Stomach (tissue), 19 donors: ENCODE results near the gene RREB1. TPM values are rescaled to one million over a fixed set of nuclear protein-coding genes. Genes with fewer than 3 reads are reported as not detected.

Source experiments
- DNase-seq, 2 donors: peaks; one replicate each; pipeline versions ENCODE4 v3.0.0 to v3.0.0-alpha.2; 2013 to 2019
- H3K27ac ChIP-seq, 5 donors: fragments of 200-600 bp in 4 of 5; sonication (generic) in 4 of 5; one replicate each; pipeline ENCODE4 v1.5.1; 2013 to 2019; ENCODE audit warnings: mild to moderate bottlenecking in 1 of 5, moderate library complexity in 1 of 5
- H3K27me3 ChIP-seq, 3 donors: fragments of 200-600 bp; sonication (generic); one replicate each; pipeline ENCODE4 v1.5.1; 2017 to 2019; ENCODE audit warnings: mixed run types in 1 of 3
- H3K36me3 ChIP-seq, 4 donors: fragments of 200-600 bp; sonication (generic); 1 replicate in 3 of 4; 2 replicates in 1 of 4; pipeline ENCODE4 v1.5.1; 2016 to 2019
- H3K4me1 ChIP-seq, 4 donors: fragments of 200-600 bp; sonication (generic); one replicate each; pipeline ENCODE4 v1.5.1; 2016 to 2019
- H3K4me3 ChIP-seq, 4 donors: fragments of 200-600 bp; sonication (generic) in 3 of 4; one replicate each; pipeline ENCODE4 v1.5.1; 2016 to 2019; ENCODE audit warnings: mild to moderate bottlenecking in 1 of 4
- H3K9me3 ChIP-seq, 4 donors: fragments of 200-600 bp; sonication (generic); one replicate each; pipeline ENCODE4 v1.5.1; 2016 to 2019
- CTCF ChIP-seq, 7 experiments: fragments of 450-650 bp in 4 of 7; fragments of 200-600 bp in 3 of 7; sonication (generic) in 3 of 7; IDR thresholded peaks; one replicate each; pipeline ENCODE4 v1.5.1; 2016 to 2019; ENCODE audit warnings: antibody characterized with exemption in 7 of 7, control low read depth in 2 of 7, mild to moderate bottlenecking in 1 of 7
- EP300 ChIP-seq: sonication (generic); formaldehyde crosslinking; IDR thresholded peaks from one replicate; pipeline ENCODE4 v1.6.1; 2017; ENCODE audit warnings: antibody characterized with exemption
- POLR2A ChIP-seq, 4 donors: fragments of 450-650 bp; IDR thresholded peaks; one replicate each; pipeline ENCODE4 v1.6.1; 2016; ENCODE audit warnings: antibody characterized with exemption in 4 of 4, control low read depth in 2 of 4, mild to moderate bottlenecking in 1 of 4, moderate library complexity in 1 of 4
- POLR2AphosphoS5 ChIP-seq, 3 donors: sonication (generic); formaldehyde crosslinking; IDR thresholded peaks; one replicate each; pipeline ENCODE4 v1.6.1; 2016; ENCODE audit warnings: antibody characterized with exemption in 3 of 3
- WGBS, 5 donors: extraction: QIAGEN DNeasy Blood & Tissue Kit in 3 of 5; methylation state at CpG; one replicate each; pipeline versions ENCODE4 v1.1.5 to v1.1.7; 2013 to 2018; 5-methylcytosine and 5-hydroxymethylcytosine counted together
- intact Hi-C: fragments of 100-400 bp; cut with DNase I; formaldehyde crosslinking; loops from one replicate; pipeline ENCODE4 v1.15.1; 2023; ENCODE audit warnings: low total_unique reads
- long read RNA-seq, 10 donors: transcript quantifications; one replicate each; lab custom pipeline, GENCODE V29; 2026
- polyA plus RNA-seq, 3 donors: library from polyadenylated mRNA; stranded (reverse); fragments of 200-250 nt; gene quantifications; one replicate each; pipeline ENCODE4 v1.2.3, GENCODE V29; 2013
- total RNA-seq, 5 donors: library from RNA; depleted of rRNA; stranded (reverse); fragments of >200 nt; gene quantifications; one replicate each; pipeline versions ENCODE4 v1.1.0 to v1.2.3, GENCODE V29; 2014 to 2016
- donor health status: healthy with polysubstance abuse.
- donor health status: Bipolar disorder and iron deficiency.
- donor health status: healthy.

RREB1 gene
- 100 to 1,000 TPM in 1 of 5 donors, 10 to 100 TPM in 4; 39.7 to 125 (median 61.8) TPM for total RNA-seq
- 1 to 10 TPM; 4.0 to 8.2 (median 5.2) TPM for polyA plus RNA-seq
- long read RNA-seq, donor 1, partial matches to known transcripts, result 0 of 1 reads
- long read RNA-seq, donor 1, other reads (novel, unspliced or antisense), result 0 of 1 reads
- long read RNA-seq, donor 2, full-length matches to known transcripts, result 1 of 1 reads
- long read RNA-seq, donor 2, partial matches to known transcripts, result 0 of 1 reads
- long read RNA-seq, donor 2, other reads (novel, unspliced or antisense), result 0 of 1 reads
- long read RNA-seq, donor 3, result 0 reads
- long read RNA-seq, donor 4, result 0 reads
- long read RNA-seq, donor 5, partial matches to known transcripts, result 7 of 7 reads
- long read RNA-seq, donor 5, other reads (novel, unspliced or antisense), result 0 of 7 reads
- long read RNA-seq, donor 6, partial matches to known transcripts, result 107 of 107 reads
- long read RNA-seq, donor 6, other reads (novel, unspliced or antisense), result 0 of 107 reads
- long read RNA-seq, donor 7, partial matches to known transcripts, result 7 of 7 reads
- long read RNA-seq, donor 7, other reads (novel, unspliced or antisense), result 0 of 7 reads
- long read RNA-seq, donor 8, partial matches to known transcripts, result 0 of 1 reads
- long read RNA-seq, donor 8, other reads (novel, unspliced or antisense), result 0 of 1 reads
- long read RNA-seq, donor 9, partial matches to known transcripts, result 0 of 2 reads
- long read RNA-seq, donor 9, other reads (novel, unspliced or antisense), result 0 of 2 reads
- long read RNA-seq, donor 10, result 0 reads

GRCh38 chr6:7107578-7108195 is at the start of gene RREB1:
Gene RREB1 (plus strand): TSS chr6:7107961. CDS start chr6:7181912, 73,951 bp downstream.
- peak; percentile 57 to 87 for DNase-seq
- Histone ChIP-seq H3K4me3 (peak within 1 kb of the TSS; percentile 79 to 99 (median 90)), H3K4me1 (peaks cover 14 to 49% (median 43%) of the 10 kb centered on the region in 4 donors), H3K36me3 (no peaks in the 10 kb centered on the region), H3K27ac (peak within 1 kb of the TSS; percentile 96 to 98 (median 97)), H3K27me3 (no peaks in the 10 kb centered on the region), H3K9me3 (no peaks in the 10 kb centered on the region)
- 0% methylated on average over 43 to 59 of the region's 59 CpGs for WGBS, 5 donors
- TF ChIP-seq POLR2A (IDR thresholded peaks at IDR 0.05) (no peak), POLR2AphosphoS5 (IDR thresholded peaks at IDR 0.05) (peak; percentile 34 to 64 (median 60))
- intact Hi-C loops, result no loop called here

GRCh38 chr6:7058250-7058923 is 49.4 kb upstream of the RREB1 start:
- DNase-seq, result peak; percentile 74 to 88
- no peaks in the 10 kb centered on the region for H3K27me3 ChIP-seq
- WGBS, 5 donors, result 45 to 67% (median 62%) methylated on average over 4 of the region's 4 CpGs
- H3K4me1 ChIP-seq, result peaks cover 0 to 43% (median 18%) of the 10 kb centered on the region in 4 donors
- H3K4me3 ChIP-seq, result no peak overlapping the region
- H3K36me3 ChIP-seq, result no peaks in the 10 kb centered on the region
- no peaks in the 10 kb centered on the region for H3K9me3 ChIP-seq
- intact Hi-C loops, result no loop called here
- peak overlapping the region; percentile 53 to 82 (median 79) for H3K27ac ChIP-seq
- TF ChIP-seq POLR2AphosphoS5 (IDR thresholded peaks at IDR 0.05) (peak in 2 of 3 donors; percentile 81 to 92), EP300 (no peak), POLR2A (IDR thresholded peaks at IDR 0.05) (peak in 1 of 4 donors; percentile 5), CTCF (IDR thresholded peaks at IDR 0.05) (no peak)

GRCh38 chr6:7060769-7061516 is 46.8 kb upstream of the RREB1 start:
- 43 to 72% (median 59%) methylated on average over 6 of the region's 6 CpGs for WGBS, 5 donors
- no peak for TF ChIP-seq POLR2AphosphoS5 (IDR thresholded peaks at IDR 0.05)
- no peak for TF ChIP-seq POLR2A (IDR thresholded peaks at IDR 0.05)
- no peak for TF ChIP-seq CTCF (IDR thresholded peaks at IDR 0.05)
- TF ChIP-seq EP300, result no peak
- no peak overlapping the region for H3K4me3 ChIP-seq
- peaks cover 0 to 42% (median 18%) of the 10 kb centered on the region in 4 donors for H3K4me1 ChIP-seq
- no peaks in the 10 kb centered on the region for H3K36me3 ChIP-seq
- DNase-seq, result peak in 1 of 2 donors; percentile 74
- peak overlapping the region; percentile 71 to 82 (median 79) for H3K27ac ChIP-seq
- intact Hi-C loops, result no loop called here
- no peaks in the 10 kb centered on the region for H3K27me3 ChIP-seq
- H3K9me3 ChIP-seq, result no peaks in the 10 kb centered on the region

- H3K27me3 ChIP-seq, result no peaks in the 10 kb centered on the region
- intact Hi-C loops, result no loop called here
- WGBS, 5 donors, result 44 to 62% (median 47%) methylated on average over 11 of the region's 11 CpGs
- H3K27ac ChIP-seq, result peak overlapping the region; percentile 66 to 82 (median 79)
- H3K9me3 ChIP-seq, result no peaks in the 10 kb centered on the region
- TF ChIP-seq EP300, result no peak
- no peak for TF ChIP-seq POLR2A (IDR thresholded peaks at IDR 0.05)
- peak in 1 of 3 donors; percentile 18 for TF ChIP-seq POLR2AphosphoS5 (IDR thresholded peaks at IDR 0.05)
- no peak for TF ChIP-seq CTCF (IDR thresholded peaks at IDR 0.05)
- H3K4me1 ChIP-seq, result peaks cover 0 to 42% (median 18%) of the 10 kb centered on the region in 4 donors
- DNase-seq, result peak; percentile 49 to 59
- H3K36me3 ChIP-seq, result no peaks in the 10 kb centered on the region
- H3K4me3 ChIP-seq, result no peak overlapping the region
These were observed 45.2 kb upstream of the RREB1 start for GRCh38 chr6:7062451-7063162.
